ENCODE results near the gene MOB3B. TPM values are rescaled to one million over a fixed set of nuclear protein-coding genes. Genes with fewer than 3 reads are reported as not detected.

MOB3B gene
- total RNA-seq, 3 donors from 2014 or later (not counting 1 experiment from before 2014, with no cell fraction given): 0.23 to 0.30 (median 0.28) TPM

DNA sequence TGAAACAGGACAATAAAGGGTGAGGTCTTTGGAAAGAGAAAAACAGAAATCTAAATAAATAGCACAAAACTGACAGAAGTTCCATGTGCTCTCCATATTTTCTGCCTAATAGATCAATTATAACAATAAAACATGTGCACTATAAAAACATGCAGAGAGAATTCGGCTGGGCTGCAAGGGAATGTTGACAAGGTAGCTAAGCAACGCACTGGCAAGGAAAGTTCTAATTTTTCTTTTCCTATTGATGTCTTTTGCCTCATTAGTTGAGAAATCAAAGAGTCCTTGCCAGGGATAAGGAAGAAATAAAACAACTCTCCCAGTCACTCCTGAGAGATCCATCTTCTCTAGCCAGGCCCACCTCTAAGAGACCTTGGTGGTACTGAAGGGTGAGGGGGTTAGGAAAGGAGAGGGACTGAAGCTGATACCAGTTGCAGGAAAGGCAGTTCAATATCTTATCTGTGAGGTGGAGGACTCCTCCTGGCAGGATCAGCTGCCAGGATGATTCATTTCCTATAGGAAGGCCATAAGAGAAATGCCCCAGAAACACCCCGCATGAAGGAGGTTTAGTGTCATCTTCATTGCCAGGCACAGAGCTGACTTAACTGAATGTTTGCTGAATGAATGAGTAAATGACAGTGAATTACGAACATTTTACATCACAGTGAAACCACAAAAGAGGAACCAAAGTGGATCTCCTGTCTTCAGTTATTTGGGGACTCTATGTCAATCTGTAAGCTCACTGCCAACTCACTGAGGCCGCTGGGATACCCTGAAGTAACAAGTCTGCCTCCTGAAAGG lies 69.2 kb downstream of the MOB3B start:
- peaks cover 0 to 5% of the 10 kb centered on the region in 2 donors for H3K4me1 Mint-ChIP-seq
- intact Hi-C loops (cut with micrococcal nuclease): no loop called here
- ATAC-seq: peak in 2 of 3 donors; percentile 21 to 30
- Histone ChIP-seq H3K4me1 (ENCODE audit: control insufficient read depth, insufficient read depth, low read length) (peaks cover 11% of the 10 kb centered on the region), H3K36me3 (ENCODE audit: control insufficient read depth, insufficient read depth, low read length) (no peaks in the 10 kb centered on the region), H3K4me3 (ENCODE audit: low read length) (no peak overlapping the region), H3K27me3 (ENCODE audit: control insufficient read depth, insufficient read depth, low read length) (no peaks in the 10 kb centered on the region), H3K9me3 (ENCODE audit: control insufficient read depth, insufficient read depth, low read length) (no peaks in the 10 kb centered on the region), H3K27ac (ENCODE audit: low read length) (no peak overlapping the region)
- 52% methylated on average over 5 of the region's 5 CpGs for WGBS (ENCODE audit: insufficient coverage)
- H3K27ac Mint-ChIP-seq: no peak overlapping the region
- no peak overlapping the region for H3K4me3 Mint-ChIP-seq
- TF ChIP-seq, protein P1, sequence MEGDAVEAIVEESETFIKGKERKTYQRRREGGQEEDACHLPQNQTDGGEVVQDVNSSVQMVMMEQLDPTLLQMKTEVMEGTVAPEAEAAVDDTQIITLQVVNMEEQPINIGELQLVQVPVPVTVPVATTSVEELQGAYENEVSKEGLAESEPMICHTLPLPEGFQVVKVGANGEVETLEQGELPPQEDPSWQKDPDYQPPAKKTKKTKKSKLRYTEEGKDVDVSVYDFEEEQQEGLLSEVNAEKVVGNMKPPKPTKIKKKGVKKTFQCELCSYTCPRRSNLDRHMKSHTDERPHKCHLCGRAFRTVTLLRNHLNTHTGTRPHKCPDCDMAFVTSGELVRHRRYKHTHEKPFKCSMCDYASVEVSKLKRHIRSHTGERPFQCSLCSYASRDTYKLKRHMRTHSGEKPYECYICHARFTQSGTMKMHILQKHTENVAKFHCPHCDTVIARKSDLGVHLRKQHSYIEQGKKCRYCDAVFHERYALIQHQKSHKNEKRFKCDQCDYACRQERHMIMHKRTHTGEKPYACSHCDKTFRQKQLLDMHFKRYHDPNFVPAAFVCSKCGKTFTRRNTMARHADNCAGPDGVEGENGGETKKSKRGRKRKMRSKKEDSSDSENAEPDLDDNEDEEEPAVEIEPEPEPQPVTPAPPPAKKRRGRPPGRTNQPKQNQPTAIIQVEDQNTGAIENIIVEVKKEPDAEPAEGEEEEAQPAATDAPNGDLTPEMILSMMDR (IDR thresholded peaks at IDR 0.05): no peak
- H3K9me3 Mint-ChIP-seq: no peaks in the 10 kb centered on the region
- no peaks in the 10 kb centered on the region for H3K36me3 Mint-ChIP-seq
- DNase-seq: peak in 1 of 2 donors; percentile 3
- H3K27me3 Mint-ChIP-seq (ENCODE audit: low read depth in 2 of 2): no peaks in the 10 kb centered on the region

DNA sequence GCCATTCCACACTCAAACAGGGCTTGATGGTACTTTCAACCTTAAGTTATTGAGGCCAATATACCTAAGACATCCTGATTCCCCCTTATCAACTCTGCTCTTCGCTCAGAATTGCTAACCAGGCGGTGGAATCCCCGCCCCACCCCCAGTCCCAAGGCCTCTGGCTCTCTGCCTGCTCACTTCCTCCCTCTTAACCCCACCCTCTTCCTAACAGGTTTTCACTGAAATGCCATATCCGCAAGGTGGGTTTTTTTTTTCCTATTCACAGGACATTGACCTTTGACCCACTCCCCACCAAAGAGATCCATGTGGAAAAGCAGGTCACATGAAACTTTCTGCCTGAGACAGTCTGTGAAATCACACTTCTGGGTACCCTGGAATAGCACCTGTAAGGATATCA lies 72.2 kb downstream of the MOB3B start:
- Histone ChIP-seq H3K27ac (ENCODE audit: low read length) (no peak overlapping the region), H3K4me3 (ENCODE audit: low read length) (no peak overlapping the region), H3K36me3 (ENCODE audit: control insufficient read depth, insufficient read depth, low read length) (no peaks in the 10 kb centered on the region), H3K4me1 (ENCODE audit: control insufficient read depth, insufficient read depth, low read length) (peaks cover 11% of the 10 kb centered on the region), H3K9me3 (ENCODE audit: control insufficient read depth, insufficient read depth, low read length) (no peaks in the 10 kb centered on the region), H3K27me3 (ENCODE audit: control insufficient read depth, insufficient read depth, low read length) (no peaks in the 10 kb centered on the region)
- DNase-seq (peak in 1 of 2 donors; percentile 7), ATAC-seq (no peak)
- 49% methylated on average over 4 of the region's 4 CpGs for WGBS (ENCODE audit: insufficient coverage)
- Mint-ChIP-seq H3K27me3 (ENCODE audit: low read depth in 2 of 2) (no peaks in the 10 kb centered on the region), H3K4me1 (peaks cover 0 to 5% of the 10 kb centered on the region in 2 donors), H3K4me3 (no peak overlapping the region), H3K27ac (no peak overlapping the region), H3K9me3 (peaks cover 0 to 2% of the 10 kb centered on the region in 2 donors), H3K36me3 (no peaks in the 10 kb centered on the region)
- intact Hi-C loops (cut with micrococcal nuclease): no loop called here
- TF ChIP-seq, protein P1 (IDR thresholded peaks at IDR 0.05): no peak

DNA sequence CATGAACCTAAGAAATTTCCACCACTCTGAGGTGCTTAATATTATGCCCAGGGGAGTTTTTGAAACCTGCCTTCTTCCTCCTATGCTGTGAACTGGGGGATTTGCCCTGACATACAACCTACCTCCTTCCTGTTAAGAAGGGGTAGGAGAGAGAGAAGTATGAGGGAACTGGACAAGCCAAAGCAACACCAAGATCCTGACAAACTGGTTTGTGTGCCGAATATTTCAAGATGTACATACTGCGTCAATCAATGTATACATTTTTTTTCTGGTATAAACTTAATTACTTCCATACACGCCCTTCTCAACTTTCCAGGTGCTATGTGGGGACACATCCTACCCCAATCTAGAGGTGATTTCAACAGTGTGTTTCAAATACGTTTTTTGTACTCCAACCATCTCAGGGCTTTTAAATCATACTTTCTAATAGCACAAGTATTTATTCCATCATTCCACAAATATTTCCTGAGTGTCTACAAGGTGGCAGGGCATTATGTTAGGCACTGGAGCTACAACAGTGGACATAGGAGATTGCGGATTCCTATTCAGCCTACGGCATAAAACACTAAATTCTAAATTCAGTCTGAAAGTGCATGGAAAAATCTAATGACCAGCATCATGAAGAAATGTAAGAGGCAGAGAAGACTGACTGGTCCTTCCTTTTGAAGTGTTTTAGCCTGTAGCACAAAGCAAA lies 75.6 kb downstream of the MOB3B start:
- ATAC-seq (no peak), DNase-seq (no peak)
- H3K4me3 ChIP-seq (ENCODE audit: low read length): no peak overlapping the region
- intact Hi-C loops (cut with micrococcal nuclease): no loop called here
- peaks cover 0 to 2% of the 10 kb centered on the region in 2 donors for H3K9me3 Mint-ChIP-seq
- H3K4me1 ChIP-seq (ENCODE audit: control insufficient read depth, insufficient read depth, low read length): peaks cover 5% of the 10 kb centered on the region
- no peaks in the 10 kb centered on the region for H3K27me3 ChIP-seq (ENCODE audit: control insufficient read depth, insufficient read depth, low read length)
- H3K36me3 ChIP-seq (ENCODE audit: control insufficient read depth, insufficient read depth, low read length): no peaks in the 10 kb centered on the region
- H3K4me1 Mint-ChIP-seq: peaks cover 0 to 5% of the 10 kb centered on the region in 2 donors
- H3K27ac Mint-ChIP-seq: no peak overlapping the region
- H3K9me3 ChIP-seq (ENCODE audit: control insufficient read depth, insufficient read depth, low read length): no peaks in the 10 kb centered on the region
- H3K27me3 Mint-ChIP-seq (ENCODE audit: low read depth in 2 of 2): no peaks in the 10 kb centered on the region
- 87% methylated on average over 6 of the region's 6 CpGs for WGBS (ENCODE audit: insufficient coverage)
- no peak overlapping the region for H3K4me3 Mint-ChIP-seq
- no peak overlapping the region for H3K27ac ChIP-seq (ENCODE audit: low read length)
- TF ChIP-seq, protein P1 (IDR thresholded peaks at IDR 0.05): no peak
- no peaks in the 10 kb centered on the region for H3K36me3 Mint-ChIP-seq

All from natural killer cell (primary cell).